HL-60 (cell line): ENCODE measurements around the gene RSPH1.

Experiments
- DNase-seq, 2 experiments: peaks; one replicate each; pipeline ENCODE4 v3.0.0-alpha.2; 2010 to 2020; ENCODE audit warnings: low read depth in 1 of 2, low spot score in 1 of 2
- H3K27ac ChIP-seq: fragments of 250-450 bp; sonication (Bioruptor Pico); replicated peaks from 2 replicates; pipeline ENCODE4 v1.5.1; 2020; ENCODE audit warnings: mild to moderate bottlenecking, moderate library complexity
- H3K27me3 ChIP-seq: fragments of 250-450 bp; sonication (Bioruptor Pico); 2 replicates; pipeline ENCODE4 v1.5.1; 2021; ENCODE audit warnings: mild to moderate bottlenecking, moderate library complexity; ENCODE audit not compliant: insufficient read depth, poor library complexity, severe bottlenecking
- H3K4me3 ChIP-seq: replicated peaks from 2 replicates; pipeline ENCODE4 v1.5.1; 2011; ENCODE audit warnings: mild to moderate bottlenecking, control low read depth, low read length; ENCODE audit not compliant: insufficient read depth
- GABPA ChIP-seq: IDR thresholded peaks from 2 replicates; pipeline ENCODE4 v1.6.1; 2012; ENCODE audit warnings: low read depth
- POLR2AphosphoS5 ChIP-seq: IDR thresholded peaks from 2 replicates; pipeline ENCODE4 v1.6.1; 2012; ENCODE audit warnings: low read depth
- SPI1 ChIP-seq: IDR thresholded peaks from 2 replicates; pipeline ENCODE4 v1.6.1; 2012; ENCODE audit warnings: low read depth, mild to moderate bottlenecking, borderline replicate concordance
- TF ChIP-seq, protein P1 (sequence below): IDR thresholded peaks from one replicate; pipeline ENCODE4 v1.5.1; 2011; ENCODE audit warnings: low read length, control low read depth, inconsistent platforms; ENCODE audit not compliant: insufficient read depth
- TF ChIP-seq, protein P2 (sequence below): IDR thresholded peaks from 2 replicates; pipeline ENCODE4 v1.6.1; 2012; ENCODE audit warnings: low read depth; ENCODE audit not compliant: insufficient replicate concordance

RSPH1 gene

DNA sequence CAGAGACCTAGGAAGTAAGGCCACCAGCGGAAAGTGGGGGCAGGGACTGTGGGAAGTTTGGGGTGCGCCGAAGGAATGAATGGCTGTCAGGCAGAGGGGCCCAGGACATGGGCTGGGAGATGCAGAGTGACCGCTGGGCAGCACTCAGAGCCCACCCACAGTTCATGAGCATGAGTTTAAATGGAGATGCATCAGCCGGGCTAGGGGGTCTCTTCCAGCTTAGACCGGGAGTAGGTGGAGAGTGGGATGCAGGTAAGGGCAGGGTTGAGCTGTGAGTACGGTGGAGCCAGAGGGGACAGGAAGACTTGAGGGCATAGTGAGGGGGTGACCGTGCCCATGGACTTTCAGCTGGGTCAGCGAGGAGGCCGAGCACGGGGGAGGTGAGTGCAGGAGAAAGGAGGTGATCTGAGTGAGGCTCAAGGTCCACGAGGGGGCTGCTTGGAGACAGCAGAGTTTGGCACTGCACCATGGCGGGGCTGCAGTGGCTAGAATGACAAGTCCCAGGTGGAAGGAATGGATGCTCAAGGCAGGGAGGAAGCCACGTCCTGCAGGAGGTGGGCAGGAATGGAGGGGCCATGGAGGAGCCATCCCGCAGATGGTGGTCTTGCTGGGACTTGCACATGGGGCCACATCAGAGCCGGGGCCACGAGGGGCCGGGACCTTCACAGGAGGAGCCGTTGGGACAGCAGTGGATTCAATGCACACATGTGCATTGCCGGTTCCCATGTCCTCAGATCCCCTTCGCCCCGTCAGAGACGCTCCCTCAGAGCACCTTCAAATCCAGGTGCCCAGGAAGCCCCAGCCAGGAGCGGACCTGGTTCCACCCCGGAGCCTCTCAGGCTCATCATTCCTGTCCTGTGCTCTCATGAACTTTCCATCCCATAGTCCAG, 57.5 kb downstream of the RSPH1 start:
- H3K27me3 ChIP-seq, result no peaks in the 10 kb centered on the region
- TF ChIP-seq, protein P1, sequence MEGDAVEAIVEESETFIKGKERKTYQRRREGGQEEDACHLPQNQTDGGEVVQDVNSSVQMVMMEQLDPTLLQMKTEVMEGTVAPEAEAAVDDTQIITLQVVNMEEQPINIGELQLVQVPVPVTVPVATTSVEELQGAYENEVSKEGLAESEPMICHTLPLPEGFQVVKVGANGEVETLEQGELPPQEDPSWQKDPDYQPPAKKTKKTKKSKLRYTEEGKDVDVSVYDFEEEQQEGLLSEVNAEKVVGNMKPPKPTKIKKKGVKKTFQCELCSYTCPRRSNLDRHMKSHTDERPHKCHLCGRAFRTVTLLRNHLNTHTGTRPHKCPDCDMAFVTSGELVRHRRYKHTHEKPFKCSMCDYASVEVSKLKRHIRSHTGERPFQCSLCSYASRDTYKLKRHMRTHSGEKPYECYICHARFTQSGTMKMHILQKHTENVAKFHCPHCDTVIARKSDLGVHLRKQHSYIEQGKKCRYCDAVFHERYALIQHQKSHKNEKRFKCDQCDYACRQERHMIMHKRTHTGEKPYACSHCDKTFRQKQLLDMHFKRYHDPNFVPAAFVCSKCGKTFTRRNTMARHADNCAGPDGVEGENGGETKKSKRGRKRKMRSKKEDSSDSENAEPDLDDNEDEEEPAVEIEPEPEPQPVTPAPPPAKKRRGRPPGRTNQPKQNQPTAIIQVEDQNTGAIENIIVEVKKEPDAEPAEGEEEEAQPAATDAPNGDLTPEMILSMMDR, result no peak
- TF ChIP-seq, protein P2, sequence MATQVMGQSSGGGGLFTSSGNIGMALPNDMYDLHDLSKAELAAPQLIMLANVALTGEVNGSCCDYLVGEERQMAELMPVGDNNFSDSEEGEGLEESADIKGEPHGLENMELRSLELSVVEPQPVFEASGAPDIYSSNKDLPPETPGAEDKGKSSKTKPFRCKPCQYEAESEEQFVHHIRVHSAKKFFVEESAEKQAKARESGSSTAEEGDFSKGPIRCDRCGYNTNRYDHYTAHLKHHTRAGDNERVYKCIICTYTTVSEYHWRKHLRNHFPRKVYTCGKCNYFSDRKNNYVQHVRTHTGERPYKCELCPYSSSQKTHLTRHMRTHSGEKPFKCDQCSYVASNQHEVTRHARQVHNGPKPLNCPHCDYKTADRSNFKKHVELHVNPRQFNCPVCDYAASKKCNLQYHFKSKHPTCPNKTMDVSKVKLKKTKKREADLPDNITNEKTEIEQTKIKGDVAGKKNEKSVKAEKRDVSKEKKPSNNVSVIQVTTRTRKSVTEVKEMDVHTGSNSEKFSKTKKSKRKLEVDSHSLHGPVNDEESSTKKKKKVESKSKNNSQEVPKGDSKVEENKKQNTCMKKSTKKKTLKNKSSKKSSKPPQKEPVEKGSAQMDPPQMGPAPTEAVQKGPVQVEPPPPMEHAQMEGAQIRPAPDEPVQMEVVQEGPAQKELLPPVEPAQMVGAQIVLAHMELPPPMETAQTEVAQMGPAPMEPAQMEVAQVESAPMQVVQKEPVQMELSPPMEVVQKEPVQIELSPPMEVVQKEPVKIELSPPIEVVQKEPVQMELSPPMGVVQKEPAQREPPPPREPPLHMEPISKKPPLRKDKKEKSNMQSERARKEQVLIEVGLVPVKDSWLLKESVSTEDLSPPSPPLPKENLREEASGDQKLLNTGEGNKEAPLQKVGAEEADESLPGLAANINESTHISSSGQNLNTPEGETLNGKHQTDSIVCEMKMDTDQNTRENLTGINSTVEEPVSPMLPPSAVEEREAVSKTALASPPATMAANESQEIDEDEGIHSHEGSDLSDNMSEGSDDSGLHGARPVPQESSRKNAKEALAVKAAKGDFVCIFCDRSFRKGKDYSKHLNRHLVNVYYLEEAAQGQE, result no peak
- no peak for TF ChIP-seq SPI1
- TF ChIP-seq GABPA, result no peak
- no peak for TF ChIP-seq POLR2AphosphoS5
- no peak for DNase-seq
- H3K27ac ChIP-seq, result no peak overlapping the region
- no peak overlapping the region for H3K4me3 ChIP-seq

DNA sequence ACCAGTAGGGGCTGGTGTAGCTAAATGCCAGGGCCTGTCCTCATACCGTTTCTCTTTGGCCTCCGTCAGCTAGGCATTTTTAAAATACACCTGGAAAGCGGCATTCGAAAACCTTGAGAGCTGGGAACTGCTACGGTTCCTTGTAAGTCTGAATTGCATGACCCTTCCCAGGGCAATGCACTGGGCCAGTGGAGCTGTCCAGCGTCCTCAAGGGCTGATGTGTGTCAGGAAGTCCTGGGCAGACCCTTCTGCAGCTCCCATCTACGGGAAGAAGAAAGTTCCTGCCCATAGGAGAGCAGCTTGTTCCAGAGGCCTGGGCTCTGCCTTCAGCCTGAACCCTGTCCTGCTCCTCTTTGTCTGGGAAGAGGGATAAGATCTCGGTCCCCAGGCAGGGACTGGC, 58.2 kb downstream of the RSPH1 start:
- Histone ChIP-seq H3K4me3 (no peak overlapping the region), H3K27me3 (no peaks in the 10 kb centered on the region), H3K27ac (no peak overlapping the region)
- no peak for DNase-seq
- TF ChIP-seq GABPA, result no peak
- TF ChIP-seq, protein P2, result peak; percentile 92

DNA sequence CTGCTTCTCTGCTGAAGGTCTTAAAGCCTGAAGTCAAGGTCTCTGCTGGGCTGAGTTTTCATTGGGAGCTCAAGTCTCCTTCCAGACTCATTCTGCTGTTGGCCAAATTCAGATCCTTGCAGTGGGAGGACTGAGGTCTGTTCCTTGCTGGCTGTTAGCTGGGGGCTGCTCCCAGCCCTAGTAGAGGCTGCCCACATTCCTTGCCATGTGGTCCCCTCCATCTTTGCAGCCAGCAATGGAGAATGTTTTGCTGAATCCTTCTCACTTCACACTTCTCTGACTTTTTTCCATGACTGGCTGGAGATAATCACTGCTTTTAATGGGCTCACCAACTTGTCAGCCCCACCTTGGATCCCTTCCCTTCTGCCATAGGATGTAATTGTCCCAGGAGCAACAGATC, 59.1 kb downstream of the RSPH1 start:
- no peak for TF ChIP-seq SPI1
- TF ChIP-seq, protein P2, result no peak
- no peak for TF ChIP-seq GABPA
- TF ChIP-seq POLR2AphosphoS5, result no peak
- Histone ChIP-seq H3K27me3 (no peaks in the 10 kb centered on the region), H3K27ac (no peak overlapping the region), H3K4me3 (no peak overlapping the region)
- DNase-seq, result no peak

DNA sequence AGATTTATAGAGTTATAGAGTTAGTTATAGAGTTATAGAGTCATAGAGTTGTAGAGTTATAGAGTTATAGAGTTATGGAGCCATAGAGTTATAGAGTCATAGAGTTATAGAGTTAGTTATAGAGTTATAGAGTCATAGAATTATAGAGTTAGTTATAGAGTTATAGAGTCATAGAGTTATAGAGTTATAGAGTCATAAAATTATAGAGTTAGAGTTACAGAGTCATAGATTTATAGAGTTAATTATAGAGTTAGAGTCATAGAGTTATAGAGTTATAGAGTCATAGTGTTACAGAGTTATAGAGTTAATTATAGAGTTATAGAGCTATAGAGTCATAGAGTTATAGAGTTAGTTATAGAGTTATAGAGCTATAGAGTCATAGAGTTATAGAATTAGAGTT, 60.2 kb downstream of the RSPH1 start:
- no peak for DNase-seq
- Histone ChIP-seq H3K27ac (no peak overlapping the region), H3K27me3 (no peaks in the 10 kb centered on the region), H3K4me3 (no peak overlapping the region)
- TF ChIP-seq, protein P2, result no peak
- TF ChIP-seq GABPA (no peak), POLR2AphosphoS5 (no peak), SPI1 (no peak)
- TF ChIP-seq, protein P1, result no peak
